GM12891 (cell line): ENCODE measurements around the gene KIF26A. TPM values are rescaled to one million over a fixed set of nuclear protein-coding genes. Genes with fewer than 3 reads are reported as not detected.

Experiments used
- DNase-seq: peaks from one replicate; pipeline ENCODE4 v3.0.0; 2011; ENCODE audit warnings: low spot score; ENCODE audit not compliant: insufficient read length
- FAIRE-seq: peaks from 2 replicates; lab custom pipeline; 2011; peaks lifted over from hg19 to GRCh38; lab: Jason Lieb, UNC
- PAX5 ChIP-seq: IDR thresholded peaks from 2 replicates; pipeline ENCODE4 v1.6.1; 2011; ENCODE audit warnings: low read length, moderate library complexity, mild to moderate bottlenecking; ENCODE audit not compliant: insufficient read depth, severe bottlenecking
- POLR2A ChIP-seq: IDR thresholded peaks from 2 replicates; pipeline ENCODE4 v1.6.1; 2011; ENCODE audit warnings: low read depth, low read length, control low read depth
- POLR2AphosphoS5 ChIP-seq: IDR thresholded peaks from 2 replicates; pipeline ENCODE4 v1.6.1; 2011; ENCODE audit warnings: low read depth, low read length, control low read depth
- POU2F2 ChIP-seq: IDR thresholded peaks from 2 replicates; pipeline ENCODE4 v1.6.1; 2011; ENCODE audit warnings: low read depth, mild to moderate bottlenecking, control low read depth, low read length, moderate library complexity
- SPI1 ChIP-seq: IDR thresholded peaks from 2 replicates; pipeline ENCODE4 v1.6.1; 2011; ENCODE audit warnings: low read depth, low read length, control low read depth
- TAF1 ChIP-seq: IDR thresholded peaks from 2 replicates; pipeline ENCODE4 v1.6.1; 2011; ENCODE audit warnings: low read depth, low read length, control low read depth
- polyA plus RNA-seq: library from polyadenylated mRNA; unstranded; fragments of >200 nt; gene quantifications from one replicate; pipeline ENCODE4 v1.2.1, GENCODE V29; 2012; ENCODE audit warnings: low read depth, missing spikeins, inconsistent platforms; ENCODE audit not compliant: missing spikeins

Gene KIF26A
- polyA plus RNA-seq = 0.03 TPM

- TF ChIP-seq POU2F2 = no peak
- no peak for TF ChIP-seq POLR2A
- TF ChIP-seq TAF1 = no peak
- no peak for TF ChIP-seq SPI1
- TF ChIP-seq PAX5 = no peak
- no peak for TF ChIP-seq POLR2AphosphoS5
- no peak for DNase-seq
- FAIRE-seq = no peak
Measured at GRCh38 chr14:104138098-104138717, at the start of gene KIF26A. Gene KIF26A, plus strand, starts transcription at chr14:104138587. Its CDS starts 136 bp downstream, at chr14:104138723.

- TF ChIP-seq PAX5 (no peak), POLR2A (no peak), TAF1 (no peak), POU2F2 (no peak), SPI1 (no peak), POLR2AphosphoS5 (no peak)
- FAIRE-seq = no peak
- no peak for DNase-seq
Measured at GRCh38 chr14:104090071-104090748, 48.2 kb upstream of the KIF26A start.

- no peak for TF ChIP-seq SPI1
- TF ChIP-seq POLR2AphosphoS5 = no peak
- TF ChIP-seq TAF1 = no peak
- no peak for TF ChIP-seq POLR2A
- no peak for TF ChIP-seq POU2F2
- TF ChIP-seq PAX5 = no peak
- FAIRE-seq (no peak), DNase-seq (no peak)
Measured at GRCh38 chr14:104091061-104091926, 47.1 kb upstream of the KIF26A start.

GRCh38 chr14:104091927-104092771 is 46.2 kb upstream of the KIF26A start:
- no peak for TF ChIP-seq PAX5
- no peak for TF ChIP-seq SPI1
- no peak for TF ChIP-seq TAF1
- TF ChIP-seq POLR2AphosphoS5 = no peak
- no peak for TF ChIP-seq POLR2A
- no peak for TF ChIP-seq POU2F2
- DNase-seq (no peak), FAIRE-seq (no peak)

GRCh38 chr14:104092931-104093365 is 45.4 kb upstream of the KIF26A start:
- DNase-seq (no peak), FAIRE-seq (no peak)
- TF ChIP-seq TAF1 (no peak), SPI1 (no peak), PAX5 (no peak), POLR2AphosphoS5 (no peak), POU2F2 (no peak), POLR2A (no peak)

- TF ChIP-seq PAX5 = no peak
- FAIRE-seq = no peak
- no peak for DNase-seq
Measured at GRCh38 chr14:104093366-104094055, 44.9 kb upstream of the KIF26A start.

- no peak for DNase-seq
- TF ChIP-seq POLR2AphosphoS5 (no peak), SPI1 (no peak), TAF1 (no peak), PAX5 (no peak), POLR2A (no peak), POU2F2 (no peak)
- FAIRE-seq = no peak
Measured at GRCh38 chr14:104094056-104094708, 44.2 kb upstream of the KIF26A start.

- peak; percentile 96 for DNase-seq
- FAIRE-seq = peak; percentile 87
- TF ChIP-seq POLR2AphosphoS5 (no peak), PAX5 (no peak), POU2F2 (no peak), TAF1 (no peak), SPI1 (no peak), POLR2A (no peak)
Measured at GRCh38 chr14:104094709-104095425, 43.5 kb upstream of the KIF26A start.
